SU-DHL-6 (cell line): Measurements from ENCODE around the gene HERC3.

ENCODE experiments used
- H2AFZ ChIP-seq: fragments of 200-600 bp; sonication (generic); 2 replicates; pipeline ENCODE4 v1.6.1; 2014; ENCODE audit warnings: low read depth, mild to moderate bottlenecking, moderate library complexity, mixed read lengths, antibody characterized with exemption, low read length; ENCODE audit not compliant: severe bottlenecking
- H3F3A ChIP-seq: fragments of 200-600 bp; shearing (Covaris generic); 2 replicates; pipeline ENCODE4 v1.6.0; 2016; ENCODE audit warnings: antibody characterized with exemption, mild to moderate bottlenecking; ENCODE audit not compliant: insufficient read depth
- H3K27ac ChIP-seq: fragments of 200-600 bp; sonication (generic); 2 replicates; pipeline ENCODE4 v1.5.1; 2016; ENCODE audit warnings: low read depth, mild to moderate bottlenecking, low read length, moderate library complexity, mixed read lengths
- H3K27me3 ChIP-seq: fragments of 200-600 bp; sonication (generic), shearing (Covaris generic); 2 replicates; pipeline ENCODE4 v1.6.0; 2014; ENCODE audit warnings: mild to moderate bottlenecking, low read length
- H3K36me3 ChIP-seq: fragments of 200-600 bp; sonication (generic); 2 replicates; pipeline ENCODE4 v1.6.1; 2014; ENCODE audit warnings: mild to moderate bottlenecking, low read length, mixed read lengths
- H3K4me2 ChIP-seq: fragments of 300-600, 200-600 bp; shearing (Covaris generic), sonication (generic); 2 replicates; pipeline ENCODE4 v1.6.0; 2014; ENCODE audit warnings: low read length, low read depth, mild to moderate bottlenecking; ENCODE audit not compliant: poor library complexity, severe bottlenecking
- H3K4me3 ChIP-seq: fragments of 200-600 bp; sonication (generic); 2 replicates; pipeline ENCODE4 v1.5.1; 2014; ENCODE audit warnings: antibody characterized with exemption, low read length, mild to moderate bottlenecking, mixed read lengths; ENCODE audit not compliant: insufficient read depth, poor library complexity, severe bottlenecking
- H3K79me2 ChIP-seq: fragments of 200-600 bp; sonication (generic); 2 replicates; pipeline ENCODE4 v1.6.1; 2014; ENCODE audit warnings: mild to moderate bottlenecking, low read length, moderate library complexity; ENCODE audit not compliant: insufficient read depth
- H3K9ac ChIP-seq: fragments of 200-600 bp; sonication (generic); 2 replicates; pipeline ENCODE4 v1.7.0; 2014; ENCODE audit warnings: mild to moderate bottlenecking, low read length
- H3K9me2 ChIP-seq: fragments of 200-600 bp; sonication (generic); replicated peaks from 2 replicates; pipeline ENCODE4 v1.6.1; 2014; ENCODE audit warnings: low read length; ENCODE audit not compliant: insufficient read depth
- H3K9me3 ChIP-seq: fragments of 200-600 bp; sonication (generic); 2 replicates; pipeline ENCODE4 v1.6.1; 2014; ENCODE audit warnings: low read length, mixed read lengths; ENCODE audit not compliant: insufficient read depth
- H4K20me1 ChIP-seq: fragments of 200-600 bp; sonication (generic); 2 replicates; pipeline ENCODE4 v1.6.1; 2014; ENCODE audit warnings: low read depth, mild to moderate bottlenecking, antibody characterized with exemption, low read length, moderate library complexity, mixed read lengths
- CTCF ChIP-seq: fragments of 200-600 bp; sonication (generic); IDR thresholded peaks from one replicate; pipeline ENCODE4 v1.5.1; 2017; ENCODE audit warnings: antibody characterized with exemption, mild to moderate bottlenecking, low read length, moderate library complexity; ENCODE audit not compliant: insufficient read depth, poor library complexity, severe bottlenecking
- EZH2phosphoT487 ChIP-seq: fragments of 200-600 bp; sonication (generic), shearing (Covaris generic); conservative IDR thresholded peaks from 2 replicates; pipeline ENCODE4 v1.6.1; 2018; ENCODE audit warnings: mild to moderate bottlenecking, antibody characterized with exemption, low read length, moderate library complexity, mixed read lengths

Gene HERC3

GRCh38 chr4:88709989-88710388, 117.7 kb downstream of the HERC3 start:
- TF ChIP-seq EZH2phosphoT487 = no peak
- no peak for TF ChIP-seq CTCF
- Histone ChIP-seq H2AFZ (no peak overlapping the region), H3F3A (no peaks in the 10 kb centered on the region), H4K20me1 (no peaks in the 10 kb centered on the region), H3K36me3 (no peaks in the 10 kb centered on the region), H3K9me3 (no peaks in the 10 kb centered on the region), H3K9me2 (no peaks in the 10 kb centered on the region), H3K4me2 (no peak overlapping the region), H3K79me2 (no peaks in the 10 kb centered on the region), H3K27me3 (no peaks in the 10 kb centered on the region), H3K27ac (no peak overlapping the region), H3K9ac (no peak overlapping the region), H3K4me3 (no peak overlapping the region)

- Histone ChIP-seq H3K9me2 (no peaks in the 10 kb centered on the region), H3K4me2 (no peak overlapping the region), H3K79me2 (no peaks in the 10 kb centered on the region), H2AFZ (no peak overlapping the region), H3K9ac (no peak overlapping the region), H3K27me3 (no peaks in the 10 kb centered on the region), H3K4me3 (no peak overlapping the region), H3K27ac (no peak overlapping the region), H4K20me1 (no peaks in the 10 kb centered on the region), H3K9me3 (no peaks in the 10 kb centered on the region), H3F3A (no peaks in the 10 kb centered on the region), H3K36me3 (0 out of 2 replicates have a peak, but pooled peaks cover 3% of the 10 kb centered on the region)
- no peak for TF ChIP-seq CTCF
- no peak for TF ChIP-seq EZH2phosphoT487
These were observed 121.5 kb downstream of the HERC3 start for GRCh38 chr4:88713782-88714181.

- no peaks in the 10 kb centered on the region for H3F3A ChIP-seq
- H4K20me1 ChIP-seq = no peaks in the 10 kb centered on the region
- H3K36me3 ChIP-seq = 0 out of 2 replicates have a peak, but pooled peaks cover 3% of the 10 kb centered on the region
- H3K79me2 ChIP-seq = no peaks in the 10 kb centered on the region
- no peak overlapping the region for H3K4me2 ChIP-seq
- H2AFZ ChIP-seq = no peak overlapping the region
- H3K27ac ChIP-seq = no peak overlapping the region
- H3K4me3 ChIP-seq = no peak overlapping the region
- no peaks in the 10 kb centered on the region for H3K27me3 ChIP-seq
- no peaks in the 10 kb centered on the region for H3K9me2 ChIP-seq
- H3K9me3 ChIP-seq = no peaks in the 10 kb centered on the region
- no peak overlapping the region for H3K9ac ChIP-seq
- TF ChIP-seq EZH2phosphoT487 (no peak), CTCF (no peak)
These were observed 125.8 kb downstream of the HERC3 start for GRCh38 chr4:88718098-88718497.
